HEK293 (cell line): ENCODE measurements around the gene PLEKHA7.
"Not testable (repeated sequence)": the region's sequence is repeated elsewhere in the genome, so short reads cannot be mapped to it uniquely, and the experiment has no call there.

Experiments
- CTCF ChIA-PET: fragments of 350-600 bp; formaldehyde crosslinking; extraction: SDS; loops from one replicate; lab custom pipeline; 2021; ENCODE audit warnings: antibody characterized with exemption; lab: Yijun Ruan, JAX
- POLR2A ChIA-PET: fragments of 300-600 bp; formaldehyde crosslinking; extraction: SDS; loops from one replicate; lab custom pipeline; 2020; ENCODE audit warnings: antibody characterized with exemption, inconsistent platforms; lab: Yijun Ruan, JAX
- H3K27ac ChIP-seq: fragments of 200-500 bp; sonication (Bioruptor generic); 2 replicates; pipeline ENCODE4 v1.5.1; 2014; ENCODE audit warnings: low read depth, low read length, control low read depth, inconsistent platforms; ENCODE audit errors: extremely low read depth
- H3K36me3 ChIP-seq, 2 experiments: fragments of 200-500 bp in 1 of 2; sonication (Bioruptor generic) in 1 of 2; 1 replicate in 1 of 2; 2 replicates in 1 of 2; pipeline ENCODE4 v1.5.1; 2014 to 2017; ENCODE audit warnings: inconsistent platforms in 2 of 2, low read length in 2 of 2; ENCODE audit not compliant: control insufficient read depth in 2 of 2, insufficient read depth in 1 of 2
- H3K4me1 ChIP-seq: fragments of 200-500 bp; sonication (Bioruptor generic); 2 replicates; pipeline ENCODE4 v1.5.1; 2014; ENCODE audit warnings: mild to moderate bottlenecking, low read length, inconsistent platforms; ENCODE audit not compliant: control insufficient read depth, insufficient read depth
- H3K4me3 ChIP-seq: 2 replicates; pipeline ENCODE4 v1.5.1; 2011; ENCODE audit warnings: low read depth, mild to moderate bottlenecking, control low read depth, low read length, moderate library complexity
- H3K9me3 ChIP-seq: fragments of 200-500 bp; sonication (Bioruptor generic); 2 replicates; pipeline ENCODE4 v1.5.1; 2014; ENCODE audit warnings: low read depth, low read length, inconsistent platforms; ENCODE audit not compliant: control insufficient read depth, insufficient read depth
- BCL11A ChIP-seq: fragments of 450-650 bp; formaldehyde crosslinking; IDR thresholded peaks from 2 replicates; pipeline ENCODE4 v1.5.1; 2016; ENCODE audit warnings: low read depth, missing biosample characterization, missing genetic modification characterization
- KLF1 ChIP-seq: fragments of 450-650 bp; formaldehyde crosslinking; IDR thresholded peaks from 2 replicates; pipeline ENCODE4 v1.5.1; 2016; ENCODE audit warnings: missing biosample characterization, missing genetic modification characterization
- KLF10 ChIP-seq: fragments of 450-650 bp; IDR thresholded peaks from 2 replicates; pipeline ENCODE4 v1.5.1; 2018; ENCODE audit warnings: missing biosample characterization, mild to moderate bottlenecking, missing genetic modification characterization
- KLF9 ChIP-seq: fragments of 450-650 bp; formaldehyde crosslinking; IDR thresholded peaks from 2 replicates; pipeline ENCODE4 v1.5.1; 2016; ENCODE audit warnings: missing biosample characterization, missing genetic modification characterization, low read depth
- PRDM1 ChIP-seq: fragments of 450-650 bp; formaldehyde crosslinking; IDR thresholded peaks from 2 replicates; pipeline ENCODE4; 2016; ENCODE audit warnings: missing biosample characterization, missing genetic modification characterization
- PRDM6 ChIP-seq: fragments of 450-650 bp; formaldehyde crosslinking; IDR thresholded peaks from 2 replicates; pipeline ENCODE4 v1.5.1; 2017; ENCODE audit warnings: missing biosample characterization, missing genetic modification characterization
- SCRT1 ChIP-seq: fragments of 450-650 bp; formaldehyde crosslinking; IDR thresholded peaks from 2 replicates; pipeline ENCODE4 v1.5.1; 2016; ENCODE audit warnings: missing biosample characterization, missing genetic modification characterization, borderline replicate concordance
- SETDB1 ChIP-seq: IDR thresholded peaks from one replicate; pipeline ENCODE4 v1.6.1; 2017; ENCODE audit warnings: mild to moderate bottlenecking, low read length, moderate library complexity, mixed read lengths; ENCODE audit not compliant: insufficient read length
- TRIM28 ChIP-seq: IDR thresholded peaks from 2 replicates; pipeline ENCODE4 v1.6.1; 2011; ENCODE audit warnings: low read length, control low read depth, borderline replicate concordance
- ZBTB11 ChIP-seq: fragments of 450-650 bp; formaldehyde crosslinking; conservative IDR thresholded peaks from 2 replicates; pipeline ENCODE4 v1.5.1; 2016; ENCODE audit warnings: low read depth, missing biosample characterization, missing genetic modification characterization
- ZBTB17 ChIP-seq: fragments of 450-650 bp; formaldehyde crosslinking; IDR thresholded peaks from 2 replicates; pipeline ENCODE4 v1.5.1; 2016; ENCODE audit warnings: missing biosample characterization, missing genetic modification characterization
- ZBTB20 ChIP-seq: fragments of 450-650 bp; formaldehyde crosslinking; IDR thresholded peaks from 2 replicates; pipeline ENCODE4 v1.5.1; 2016; ENCODE audit warnings: missing biosample characterization, missing genetic modification characterization
- ZBTB48 ChIP-seq: fragments of 450-650 bp; formaldehyde crosslinking; IDR thresholded peaks from 2 replicates; pipeline ENCODE4 v1.5.1; 2016; ENCODE audit warnings: missing biosample characterization, missing genetic modification characterization
- ZFP3 ChIP-seq: fragments of 450-650 bp; formaldehyde crosslinking; IDR thresholded peaks from 2 replicates; pipeline ENCODE4 v1.5.1; 2016; ENCODE audit warnings: low read depth, missing biosample characterization, missing genetic modification characterization
- ZNF169 ChIP-seq: fragments of 450-650 bp; formaldehyde crosslinking; IDR thresholded peaks from 2 replicates; pipeline ENCODE4 v1.5.1; 2016; ENCODE audit warnings: missing biosample characterization, missing genetic modification characterization
- ZNF274 ChIP-seq, 2 experiments: fragments of 200-500 bp in 1 of 2; fragments of 450-650 bp in 1 of 2; sonication (Bioruptor generic) in 1 of 2; formaldehyde crosslinking in 1 of 2; IDR thresholded peaks; 2 replicates each; pipeline versions ENCODE4 v1.5.1 to v1.6.1; 2014 to 2016; ENCODE audit warnings: borderline replicate concordance in 1 of 2, inconsistent platforms in 1 of 2, low read length in 1 of 2, missing biosample characterization in 1 of 2, missing genetic modification characterization in 1 of 2
- ZNF350 ChIP-seq: fragments of 450-650 bp; formaldehyde crosslinking; IDR thresholded peaks from 2 replicates; pipeline ENCODE4 v1.5.0; 2017; ENCODE audit warnings: missing biosample characterization, mild to moderate bottlenecking, missing genetic modification characterization
- ZNF510 ChIP-seq: fragments of 450-650 bp; formaldehyde crosslinking; IDR thresholded peaks from 2 replicates; pipeline ENCODE4 v1.5.1; 2018; ENCODE audit warnings: mild to moderate bottlenecking, missing genetic modification characterization, missing biosample characterization; ENCODE audit not compliant: insufficient replicate concordance
- ZNF518A ChIP-seq: fragments of 450-650 bp; formaldehyde crosslinking; conservative IDR thresholded peaks from 2 replicates; pipeline ENCODE4 v1.5.1; 2016; ENCODE audit warnings: low read depth, missing biosample characterization, missing genetic modification characterization
- ZNF521 ChIP-seq: fragments of 450-650 bp; formaldehyde crosslinking; IDR thresholded peaks from 2 replicates; pipeline ENCODE4 v1.5.1; 2017; ENCODE audit warnings: missing biosample characterization, mild to moderate bottlenecking, missing genetic modification characterization
- ZNF558 ChIP-seq: fragments of 450-650 bp; formaldehyde crosslinking; IDR thresholded peaks from 2 replicates; pipeline ENCODE4 v1.5.1; 2016; ENCODE audit warnings: missing biosample characterization, missing genetic modification characterization
- ZNF621 ChIP-seq: fragments of 450-650 bp; formaldehyde crosslinking; IDR thresholded peaks from 2 replicates; pipeline ENCODE4 v1.5.1; 2017; ENCODE audit warnings: missing biosample characterization, missing genetic modification characterization
- ZNF623 ChIP-seq: fragments of 450-650 bp; formaldehyde crosslinking; IDR thresholded peaks from 2 replicates; pipeline ENCODE4 v1.5.1; 2016; ENCODE audit warnings: missing biosample characterization, missing genetic modification characterization
- ZNF747 ChIP-seq: fragments of 450-650 bp; formaldehyde crosslinking; IDR thresholded peaks from 2 replicates; pipeline ENCODE4 v1.5.1; 2016; ENCODE audit warnings: missing biosample characterization, missing genetic modification characterization
- ZNF791 ChIP-seq: fragments of 450-650 bp; formaldehyde crosslinking; IDR thresholded peaks from 2 replicates; pipeline ENCODE4 v1.5.1; 2016; ENCODE audit warnings: missing biosample characterization, missing genetic modification characterization
- ZSCAN18 ChIP-seq: fragments of 450-650 bp; formaldehyde crosslinking; IDR thresholded peaks from 2 replicates; pipeline ENCODE4 v1.5.1; 2016; ENCODE audit warnings: missing biosample characterization, missing genetic modification characterization
- ZSCAN23 ChIP-seq: fragments of 450-650 bp; formaldehyde crosslinking; IDR thresholded peaks from 2 replicates; pipeline ENCODE4 v1.5.1; 2016; ENCODE audit warnings: missing biosample characterization, missing genetic modification characterization
- TF ChIP-seq, protein P1 (sequence below): fragments of 450-650 bp; formaldehyde crosslinking; IDR thresholded peaks from 2 replicates; pipeline ENCODE4 v1.5.1; 2016; ENCODE audit warnings: missing biosample characterization, missing genetic modification characterization

Gene PLEKHA7

DNA sequence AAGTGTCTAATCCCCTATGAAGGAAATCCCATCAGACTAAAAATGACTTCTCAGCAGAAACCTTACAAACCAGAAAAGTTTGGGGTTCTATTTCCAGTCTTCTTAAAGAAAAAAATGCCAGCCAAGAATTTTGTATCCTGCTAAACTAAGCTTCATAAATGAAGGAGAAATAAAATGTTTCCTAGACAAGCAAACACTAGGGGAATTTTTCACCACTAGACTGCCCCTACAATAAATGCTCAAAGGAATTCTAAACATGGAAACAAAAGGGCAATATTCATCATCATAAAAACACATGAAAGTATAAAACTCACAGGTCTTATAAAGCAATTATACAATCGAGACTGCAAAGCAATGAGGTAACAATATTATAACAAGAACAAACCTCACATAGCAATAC is 124.3 kb downstream of the PLEKHA7 start (continued):
- TF ChIP-seq ZBTB11 (no peak), ZNF350 (no peak), ZNF518A (tag by site-specific recombination) (peak; percentile 37), PRDM1 (tag by site-specific recombination) (no peak), ZSCAN18 (no peak), SCRT1 (tag by site-specific recombination) (no peak), ZNF521 (tag by site-specific recombination) (no peak), KLF9 (tag by site-specific recombination) (no peak), ZBTB48 (tag by site-specific recombination) (no peak), ZNF169 (no peak), BCL11A (tag by site-specific recombination) (no peak), ZBTB20 (no peak), ZNF558 (tag by site-specific recombination) (no peak), ZNF623 (tag by site-specific recombination) (no peak), ZFP3 (no peak), ZNF747 (no peak), ZNF791 (tag by site-specific recombination) (no peak), KLF1 (tag by site-specific recombination) (no peak), PRDM6 (tag by site-specific recombination) (no peak), SETDB1 (peak; percentile 98), ZNF274 (IDR thresholded peaks at IDR 0.05; ENCODE audit: low read length) (no peak), ZNF274 (tag by site-specific recombination; IDR thresholded peaks at IDR 0.05; ENCODE audit: borderline replicate concordance) (no peak), ZNF510 (peak; percentile 85), TRIM28 (peak; percentile 83), ZSCAN23 (tag by site-specific recombination) (no peak), ZNF621 (tag by site-specific recombination) (no peak), KLF10 (tag by site-specific recombination) (no peak), ZBTB17 (tag by site-specific recombination) (no peak)
- TF ChIP-seq, protein P1, sequence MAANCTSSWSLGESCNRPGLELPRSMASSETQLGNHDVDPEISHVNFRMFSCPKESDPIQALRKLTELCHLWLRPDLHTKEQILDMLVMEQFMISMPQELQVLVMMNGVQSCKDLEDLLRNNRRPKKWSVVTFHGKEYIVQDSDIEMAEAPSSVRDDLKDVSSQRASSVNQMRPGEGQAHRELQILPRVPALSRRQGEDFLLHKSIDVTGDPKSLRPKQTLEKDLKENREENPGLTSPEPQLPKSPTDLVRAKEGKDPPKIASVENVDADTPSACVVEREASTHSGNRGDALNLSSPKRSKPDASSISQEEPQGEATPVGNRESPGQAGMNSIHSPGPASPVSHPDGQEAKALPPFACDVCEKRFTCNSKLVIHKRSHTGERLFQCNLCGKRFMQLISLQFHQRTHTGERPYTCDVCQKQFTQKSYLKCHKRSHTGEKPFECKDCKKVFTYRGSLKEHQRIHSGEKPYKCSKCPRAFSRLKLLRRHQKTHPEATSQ (tag by site-specific recombination) = no peak

DNA sequence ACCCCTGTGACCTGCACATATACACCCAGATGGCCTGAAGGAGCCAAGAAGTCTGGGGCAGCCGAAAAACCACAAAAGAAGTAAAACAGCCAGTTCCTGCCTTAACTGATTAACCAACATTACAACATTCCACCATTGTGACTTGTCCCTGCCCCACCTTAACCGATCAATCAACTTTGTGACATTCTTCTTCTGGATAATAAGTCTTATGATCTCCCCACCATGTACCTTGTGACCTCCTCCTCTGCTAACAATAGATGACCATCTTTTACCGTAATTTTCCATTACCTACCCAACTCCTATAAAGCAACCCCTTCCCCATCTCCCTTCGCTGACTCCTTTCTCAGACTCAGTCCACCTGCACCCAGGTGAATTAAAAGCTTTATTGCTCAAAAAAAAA is 125.2 kb downstream of the PLEKHA7 start:
- H3K9me3 ChIP-seq, H3K27ac ChIP-seq, CTCF ChIA-PET, POLR2A ChIA-PET, H3K4me3 ChIP-seq, H3K36me3 ChIP-seq, H3K4me1 ChIP-seq: not testable (repeated sequence)
